MM.1S (cell line): ENCODE results near the gene ITIH4.
A peak's percentile ranks its signal among the peaks of the same experiment; 100 is the strongest.

Experiments used
- DNase-seq: peaks from one replicate; pipeline ENCODE4 v3.0.0-alpha.2; 2015
- H2AFZ ChIP-seq: fragments of 300-600 bp; sonication (generic); 2 replicates; pipeline ENCODE4 v1.6.0; 2016; ENCODE audit warnings: antibody characterized with exemption, low read length
- H3F3A ChIP-seq: fragments of 300-600 bp; sonication (generic); 2 replicates; pipeline ENCODE4 v1.6.1; 2016; ENCODE audit warnings: mild to moderate bottlenecking, antibody characterized with exemption, low read length, moderate library complexity, mixed read lengths; ENCODE audit not compliant: insufficient read depth
- H3K27ac ChIP-seq: fragments of 300-600 bp; sonication (generic); 2 replicates; pipeline ENCODE4 v1.5.1; 2016; ENCODE audit warnings: mild to moderate bottlenecking, low read length
- H3K27me3 ChIP-seq: fragments of 300-600 bp; sonication (generic); replicated peaks from 2 replicates; pipeline ENCODE4 v1.6.0; 2016; ENCODE audit warnings: low read length; ENCODE audit not compliant: insufficient read depth
- H3K36me3 ChIP-seq: fragments of 300-600 bp; sonication (generic); replicated peaks from 2 replicates; pipeline ENCODE4 v1.6.1; 2016; ENCODE audit warnings: mild to moderate bottlenecking, low read length, mixed read lengths; ENCODE audit not compliant: insufficient read depth
- H3K4me1 ChIP-seq: fragments of 300-600 bp; sonication (generic); 2 replicates; pipeline ENCODE4 v1.6.1; 2016; ENCODE audit warnings: low read length, mixed read lengths
- H3K4me2 ChIP-seq: fragments of 300-600 bp; sonication (generic); 2 replicates; pipeline ENCODE4 v1.6.0; 2016; ENCODE audit warnings: low read depth, low read length
- H3K4me3 ChIP-seq: fragments of 300-600 bp; sonication (generic); 2 replicates; pipeline ENCODE4 v1.5.1; 2016; ENCODE audit warnings: low read length, mixed read lengths
- H3K79me2 ChIP-seq: fragments of 300-600 bp; sonication (generic); 2 replicates; pipeline ENCODE4 v1.6.1; 2016; ENCODE audit warnings: mixed run types, low read length, mixed read lengths
- H3K9ac ChIP-seq: fragments of 300-600 bp; sonication (generic); 2 replicates; pipeline ENCODE4 v1.6.1; 2016; ENCODE audit warnings: low read length, mixed read lengths
- H3K9me2 ChIP-seq: fragments of 300-600 bp; sonication (generic); replicated peaks from 2 replicates; pipeline ENCODE4 v1.6.1; 2016; ENCODE audit warnings: mild to moderate bottlenecking, low read length, mixed read lengths; ENCODE audit not compliant: insufficient read depth
- H3K9me3 ChIP-seq: fragments of 300-600 bp; sonication (generic); replicated peaks from 2 replicates; pipeline ENCODE4 v1.6.1; 2016; ENCODE audit warnings: mild to moderate bottlenecking, low read length, mixed read lengths; ENCODE audit not compliant: insufficient read depth
- H4K20me1 ChIP-seq: fragments of 300-600 bp; sonication (generic); 2 replicates; pipeline ENCODE4 v1.6.1; 2016; ENCODE audit warnings: mild to moderate bottlenecking, low read length, moderate library complexity, mixed read lengths; ENCODE audit not compliant: insufficient read depth
- CTCF ChIP-seq: fragments of 300-600 bp; sonication (generic); IDR thresholded peaks from 2 replicates; pipeline ENCODE4 v1.5.1; 2016; ENCODE audit warnings: antibody characterized with exemption, low read length, mixed read lengths
- EZH2 ChIP-seq: fragments of 300-600 bp; sonication (generic); optimal IDR thresholded peaks from 2 replicates; pipeline ENCODE3; 2017; ENCODE audit warnings: low read depth, mild to moderate bottlenecking, antibody characterized with exemption, low read length, mixed read lengths
- EZH2phosphoT487 ChIP-seq: fragments of 300-600 bp; sonication (generic); IDR thresholded peaks from 2 replicates; pipeline ENCODE4 v1.6.1; 2018; ENCODE audit warnings: antibody characterized with exemption, low read length

The ITIH4 gene

GRCh38 chr3:52771702-52772101, 58.8 kb downstream of the ITIH4 start:
- Histone ChIP-seq H3K36me3 (no peaks in the 10 kb centered on the region), H4K20me1 (no peaks in the 10 kb centered on the region), H3K79me2 (peaks cover 26% of the 10 kb centered on the region), H3K9me2 (no peaks in the 10 kb centered on the region), H3K9ac (no peak overlapping the region), H3K4me2 (peak overlapping the region; percentile 88; the same call in 1 of the 2 replicates), H2AFZ (peak overlapping the region; percentile 94), H3K4me3 (no peak overlapping the region), H3K9me3 (no peaks in the 10 kb centered on the region), H3F3A (0 out of 2 replicates have a peak, but pooled peaks cover 2% of the 10 kb centered on the region), H3K4me1 (peaks cover 9% of the 10 kb centered on the region), H3K27me3 (no peaks in the 10 kb centered on the region), H3K27ac (no peak overlapping the region)
- TF ChIP-seq CTCF = no peak
- TF ChIP-seq EZH2phosphoT487 = no peak
- no peak for TF ChIP-seq EZH2
- no peak for DNase-seq

GRCh38 chr3:52771334-52771681, 59.2 kb downstream of the ITIH4 start:
- H3K27ac ChIP-seq = peak overlapping the region; percentile 48; the same call in 1 of the 2 replicates

GRCh38 chr3:52770496-52771333, 59.8 kb downstream of the ITIH4 start, which contains the start of gene NEK4:
TSS of gene NEK4 (minus strand) at chr3:52770940. CDS start at chr3:52770746, 194 bp downstream.
- Histone ChIP-seq H3K9me2 (no peaks in the 10 kb centered on the region), H3K27me3 (no peaks in the 10 kb centered on the region), H3K79me2 (peaks cover 26% of the 10 kb centered on the region), H3K4me3 (peak within 1 kb of the TSS; percentile 81), H2AFZ (peak within 1 kb of the TSS; percentile 94), H3K36me3 (no peaks in the 10 kb centered on the region; the same call in 1 of the 2 replicates), H4K20me1 (no peaks in the 10 kb centered on the region), H3K27ac (peak within 1 kb of the TSS; percentile 48; the same call in 1 of the 2 replicates), H3K4me2 (peak within 1 kb of the TSS; percentile 88), H3F3A (0 out of 2 replicates have a peak, but pooled peaks cover 2% of the 10 kb centered on the region), H3K4me1 (peaks cover 9% of the 10 kb centered on the region), H3K9me3 (no peaks in the 10 kb centered on the region), H3K9ac (peak within 1 kb of the TSS; percentile 72)
- peak; percentile 94 for DNase-seq
- TF ChIP-seq EZH2phosphoT487 = no peak
- TF ChIP-seq EZH2 = no peak
- TF ChIP-seq CTCF = no peak

More at GRCh38 chr3:52771334-52771681, 59.2 kb downstream of the ITIH4 start:
- Histone ChIP-seq H4K20me1 (no peaks in the 10 kb centered on the region), H3K4me1 (peaks cover 9% of the 10 kb centered on the region), H3K79me2 (peaks cover 26% of the 10 kb centered on the region), H3K9me2 (no peaks in the 10 kb centered on the region), H3K36me3 (no peaks in the 10 kb centered on the region), H3K4me2 (peak overlapping the region; percentile 88), H3K4me3 (peak overlapping the region; percentile 81), H3K9ac (peak overlapping the region; percentile 72), H3K9me3 (no peaks in the 10 kb centered on the region), H2AFZ (peak overlapping the region; percentile 94), H3K27me3 (no peaks in the 10 kb centered on the region), H3F3A (0 out of 2 replicates have a peak, but pooled peaks cover 2% of the 10 kb centered on the region)
- no peak for TF ChIP-seq EZH2
- no peak for TF ChIP-seq EZH2phosphoT487
- no peak for TF ChIP-seq CTCF
- no peak for DNase-seq
